SK-N-SH (cell line): ENCODE data around the gene FBXO15.

Experiments
- FOSL2 ChIP-seq: IDR thresholded peaks from 2 replicates; pipeline ENCODE4 v1.4.0; 2012; ENCODE audit warnings: low read depth, mild to moderate bottlenecking, moderate library complexity, borderline replicate concordance
- GABPA ChIP-seq: IDR thresholded peaks from 2 replicates; pipeline ENCODE4 v1.4.0; 2012; ENCODE audit warnings: low read depth, mild to moderate bottlenecking
- POLR2AphosphoS5 ChIP-seq: IDR thresholded peaks from 2 replicates; pipeline ENCODE4 v1.6.1; 2012; ENCODE audit warnings: low read depth, low read length
- TCF12 ChIP-seq: IDR thresholded peaks from 2 replicates; pipeline ENCODE4 v1.4.0; 2012
- TF ChIP-seq, protein P1 (sequence below): fragments of 200-600 bp; sonication (generic); IDR thresholded peaks from 2 replicates; pipeline ENCODE4 v1.6.1; 2017; ENCODE audit warnings: antibody characterized with exemption, mild to moderate bottlenecking, moderate library complexity

GRCh38 chr18:74068296-74068695 is 79.3 kb downstream of the FBXO15 start:
- no peak for TF ChIP-seq TCF12
- no peak for TF ChIP-seq GABPA
- TF ChIP-seq, protein P1, sequence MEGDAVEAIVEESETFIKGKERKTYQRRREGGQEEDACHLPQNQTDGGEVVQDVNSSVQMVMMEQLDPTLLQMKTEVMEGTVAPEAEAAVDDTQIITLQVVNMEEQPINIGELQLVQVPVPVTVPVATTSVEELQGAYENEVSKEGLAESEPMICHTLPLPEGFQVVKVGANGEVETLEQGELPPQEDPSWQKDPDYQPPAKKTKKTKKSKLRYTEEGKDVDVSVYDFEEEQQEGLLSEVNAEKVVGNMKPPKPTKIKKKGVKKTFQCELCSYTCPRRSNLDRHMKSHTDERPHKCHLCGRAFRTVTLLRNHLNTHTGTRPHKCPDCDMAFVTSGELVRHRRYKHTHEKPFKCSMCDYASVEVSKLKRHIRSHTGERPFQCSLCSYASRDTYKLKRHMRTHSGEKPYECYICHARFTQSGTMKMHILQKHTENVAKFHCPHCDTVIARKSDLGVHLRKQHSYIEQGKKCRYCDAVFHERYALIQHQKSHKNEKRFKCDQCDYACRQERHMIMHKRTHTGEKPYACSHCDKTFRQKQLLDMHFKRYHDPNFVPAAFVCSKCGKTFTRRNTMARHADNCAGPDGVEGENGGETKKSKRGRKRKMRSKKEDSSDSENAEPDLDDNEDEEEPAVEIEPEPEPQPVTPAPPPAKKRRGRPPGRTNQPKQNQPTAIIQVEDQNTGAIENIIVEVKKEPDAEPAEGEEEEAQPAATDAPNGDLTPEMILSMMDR: no peak
- no peak for TF ChIP-seq FOSL2
- TF ChIP-seq POLR2AphosphoS5: no peak
